ES-I3 (cell line): ENCODE results near the gene TSC2.

Experiments
- H3K36me3 ChIP-seq: 2 replicates; pipeline ENCODE4 v1.6.1; 2013; ENCODE audit warnings: mild to moderate bottlenecking, low read length, control low read depth, moderate library complexity; ENCODE audit not compliant: insufficient read depth
- H3K4me1 ChIP-seq: 2 replicates; pipeline ENCODE4 v1.6.1; 2013; ENCODE audit warnings: mild to moderate bottlenecking, control low read depth, low read length; ENCODE audit not compliant: insufficient read depth
- H3K9ac ChIP-seq: 2 replicates; pipeline ENCODE4 v1.6.1; 2013; ENCODE audit warnings: low read depth, mild to moderate bottlenecking, low read length, moderate library complexity
- H3K9me3 ChIP-seq: 2 replicates; pipeline ENCODE4 v1.6.1; 2013; ENCODE audit warnings: mild to moderate bottlenecking, low read length, moderate library complexity; ENCODE audit not compliant: control insufficient read depth, insufficient read depth

Gene TSC2

GRCh38 chr16:2072926-2073325 lies 25.1 kb downstream of the TSC2 start:
- Histone ChIP-seq H3K36me3 (peaks cover 4% of the 10 kb centered on the region), H3K4me1 (no peaks in the 10 kb centered on the region), H3K9ac (no peak overlapping the region), H3K9me3 (no peaks in the 10 kb centered on the region)

- peaks cover 4% of the 10 kb centered on the region for H3K36me3 ChIP-seq
- no peak overlapping the region for H3K9ac ChIP-seq
- no peaks in the 10 kb centered on the region for H3K9me3 ChIP-seq
- no peaks in the 10 kb centered on the region for H3K4me1 ChIP-seq
Measured at GRCh38 chr16:2074071-2074470, 26.3 kb downstream of the TSC2 start.

DNA sequence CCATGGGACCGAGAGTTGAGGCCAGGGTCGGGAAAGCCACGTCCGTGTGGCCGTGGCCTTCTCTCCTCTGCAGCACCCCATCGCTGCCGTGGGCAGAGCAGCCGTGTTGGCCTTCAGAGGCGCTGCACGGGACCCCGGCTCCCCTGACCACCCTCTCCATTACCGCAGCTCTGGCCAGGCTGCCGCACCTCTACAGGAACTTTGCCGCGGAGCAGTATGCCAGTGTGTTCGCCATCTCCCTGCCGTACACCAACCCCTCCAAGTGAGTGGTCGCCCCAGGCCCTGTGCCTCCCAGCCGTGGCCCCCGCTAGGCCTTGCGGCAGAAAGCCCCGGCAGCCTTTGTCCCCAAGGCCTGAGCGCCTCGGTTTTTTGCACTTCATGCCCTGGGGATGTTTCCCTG lies 27.8 kb downstream of the TSC2 start:
- Histone ChIP-seq H3K36me3 (peaks cover 4% of the 10 kb centered on the region), H3K9me3 (no peaks in the 10 kb centered on the region), H3K9ac (no peak overlapping the region), H3K4me1 (no peaks in the 10 kb centered on the region)

- Histone ChIP-seq H3K36me3 (peaks cover 4% of the 10 kb centered on the region), H3K4me1 (no peaks in the 10 kb centered on the region), H3K9me3 (no peaks in the 10 kb centered on the region), H3K9ac (no peak overlapping the region)
Measured at GRCh38 chr16:2076072-2076865, 28.5 kb downstream of the TSC2 start.

- Histone ChIP-seq H3K36me3 (peaks cover 4% of the 10 kb centered on the region), H3K9ac (no peak overlapping the region), H3K9me3 (no peaks in the 10 kb centered on the region), H3K4me1 (no peaks in the 10 kb centered on the region)
Measured at GRCh38 chr16:2077016-2077415, 29.2 kb downstream of the TSC2 start.

DNA sequence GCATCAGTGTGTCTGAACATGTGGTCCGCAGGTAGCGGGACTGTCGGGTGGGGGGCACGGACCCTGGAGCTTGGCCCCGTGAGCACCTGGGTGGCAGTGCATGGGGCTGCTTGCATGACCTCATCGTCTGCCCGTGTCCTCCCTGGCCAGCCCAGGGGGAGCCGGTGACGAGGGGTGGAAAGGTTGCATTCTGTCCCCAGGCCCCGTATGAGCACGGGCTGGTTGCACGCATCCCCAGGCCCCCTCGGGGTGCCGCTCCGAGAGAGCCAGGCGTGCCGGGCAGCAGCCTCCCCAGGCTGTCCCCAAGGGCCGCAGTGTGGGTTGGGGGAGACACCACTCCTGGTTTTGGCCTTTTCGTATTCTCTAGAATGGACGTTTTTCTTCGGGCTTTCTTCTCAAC lies 29.9 kb downstream of the TSC2 start:
- peaks cover 4% of the 10 kb centered on the region for H3K36me3 ChIP-seq
- no peaks in the 10 kb centered on the region for H3K4me1 ChIP-seq
- no peaks in the 10 kb centered on the region for H3K9me3 ChIP-seq
- H3K9ac ChIP-seq, result no peak overlapping the region

DNA sequence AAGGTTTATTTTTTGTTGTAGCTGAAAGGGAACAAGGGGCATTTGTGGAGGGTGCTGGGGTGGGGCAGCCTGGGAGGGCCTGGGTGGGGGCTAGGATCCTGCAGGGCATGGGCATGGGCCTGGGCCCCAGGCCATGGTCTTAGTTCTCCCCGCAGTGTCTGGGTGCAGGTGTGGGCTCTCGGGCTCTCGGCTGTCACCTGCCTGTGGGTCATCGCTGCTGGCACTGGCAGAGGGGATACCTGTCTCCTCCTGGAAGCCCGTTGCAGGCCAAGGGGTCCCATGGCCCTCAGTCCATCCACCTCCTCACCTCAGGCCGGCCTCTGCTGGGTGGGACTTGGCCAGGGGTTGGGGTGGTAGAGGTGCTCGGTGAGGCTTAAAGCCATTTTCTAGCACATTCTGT lies 30.3 kb downstream of the TSC2 start:
- peaks cover 4% of the 10 kb centered on the region for H3K36me3 ChIP-seq
- no peaks in the 10 kb centered on the region for H3K4me1 ChIP-seq
- H3K9ac ChIP-seq, result no peak overlapping the region
- no peaks in the 10 kb centered on the region for H3K9me3 ChIP-seq

DNA sequence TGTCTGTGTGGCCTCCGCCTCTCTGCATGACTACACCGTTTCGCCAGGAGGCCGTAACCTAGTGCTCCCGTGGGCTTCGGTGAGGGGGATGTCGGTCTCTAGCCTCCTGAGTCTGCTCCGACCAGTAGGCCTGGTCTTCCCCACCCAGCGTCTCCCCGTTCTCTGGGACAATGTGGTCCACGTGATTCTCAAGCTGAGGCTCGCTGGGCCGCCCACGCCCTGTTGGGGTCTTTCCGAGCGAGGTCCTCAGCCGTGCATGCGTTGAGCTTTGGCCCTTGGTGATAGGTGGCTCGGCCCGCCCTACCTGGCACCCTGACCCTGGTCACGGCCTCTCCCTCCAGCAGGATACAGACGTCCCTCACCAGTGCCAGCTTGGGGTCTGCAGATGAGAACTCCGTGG lies 30.9 kb downstream of the TSC2 start:
- no peaks in the 10 kb centered on the region for H3K9me3 ChIP-seq
- no peak overlapping the region for H3K9ac ChIP-seq
- peaks cover 4% of the 10 kb centered on the region for H3K36me3 ChIP-seq
- no peaks in the 10 kb centered on the region for H3K4me1 ChIP-seq

DNA sequence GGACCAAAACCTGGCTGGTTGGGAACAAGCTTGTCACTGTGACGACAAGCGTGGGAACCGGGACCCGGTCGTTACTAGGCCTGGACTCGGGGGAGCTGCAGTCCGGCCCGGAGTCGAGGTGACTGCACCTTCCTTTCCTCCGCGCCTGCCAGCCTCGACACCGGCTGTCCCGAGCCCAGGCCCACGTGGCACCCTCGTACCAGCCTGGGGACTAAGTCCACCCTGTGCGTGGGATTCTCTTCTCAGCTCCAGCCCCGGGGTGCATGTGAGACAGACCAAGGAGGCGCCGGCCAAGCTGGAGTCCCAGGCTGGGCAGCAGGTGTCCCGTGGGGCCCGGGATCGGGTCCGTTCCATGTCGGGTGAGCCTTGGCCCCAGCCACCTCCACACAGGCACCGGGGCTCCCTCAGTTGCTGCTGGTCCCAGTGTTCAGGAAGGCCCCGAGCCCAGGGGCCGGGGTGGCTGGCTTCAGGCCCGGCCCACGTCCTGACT lies 31.6 kb downstream of the TSC2 start:
- H3K36me3 ChIP-seq, result peaks cover 4% of the 10 kb centered on the region
- H3K9ac ChIP-seq, result no peak overlapping the region
- H3K4me1 ChIP-seq, result no peaks in the 10 kb centered on the region
- no peaks in the 10 kb centered on the region for H3K9me3 ChIP-seq

DNA sequence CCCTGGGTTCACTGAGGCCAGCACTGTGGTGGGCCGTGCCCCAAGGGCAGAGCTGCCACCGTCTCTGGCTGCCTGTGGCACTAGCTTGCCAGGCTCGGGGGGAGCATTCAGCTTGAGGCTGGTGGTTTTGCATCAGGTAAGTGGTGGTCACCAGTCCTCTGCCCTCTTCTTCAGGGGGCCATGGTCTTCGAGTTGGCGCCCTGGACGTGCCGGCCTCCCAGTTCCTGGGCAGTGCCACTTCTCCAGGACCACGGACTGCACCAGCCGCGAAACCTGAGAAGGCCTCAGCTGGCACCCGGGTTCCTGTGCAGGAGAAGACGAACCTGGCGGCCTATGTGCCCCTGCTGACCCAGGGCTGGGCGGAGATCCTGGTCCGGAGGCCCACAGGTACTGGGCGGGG lies 32.2 kb downstream of the TSC2 start:
- Histone ChIP-seq H3K9ac (no peak overlapping the region), H3K4me1 (no peaks in the 10 kb centered on the region), H3K36me3 (peaks cover 4% of the 10 kb centered on the region), H3K9me3 (no peaks in the 10 kb centered on the region)

DNA sequence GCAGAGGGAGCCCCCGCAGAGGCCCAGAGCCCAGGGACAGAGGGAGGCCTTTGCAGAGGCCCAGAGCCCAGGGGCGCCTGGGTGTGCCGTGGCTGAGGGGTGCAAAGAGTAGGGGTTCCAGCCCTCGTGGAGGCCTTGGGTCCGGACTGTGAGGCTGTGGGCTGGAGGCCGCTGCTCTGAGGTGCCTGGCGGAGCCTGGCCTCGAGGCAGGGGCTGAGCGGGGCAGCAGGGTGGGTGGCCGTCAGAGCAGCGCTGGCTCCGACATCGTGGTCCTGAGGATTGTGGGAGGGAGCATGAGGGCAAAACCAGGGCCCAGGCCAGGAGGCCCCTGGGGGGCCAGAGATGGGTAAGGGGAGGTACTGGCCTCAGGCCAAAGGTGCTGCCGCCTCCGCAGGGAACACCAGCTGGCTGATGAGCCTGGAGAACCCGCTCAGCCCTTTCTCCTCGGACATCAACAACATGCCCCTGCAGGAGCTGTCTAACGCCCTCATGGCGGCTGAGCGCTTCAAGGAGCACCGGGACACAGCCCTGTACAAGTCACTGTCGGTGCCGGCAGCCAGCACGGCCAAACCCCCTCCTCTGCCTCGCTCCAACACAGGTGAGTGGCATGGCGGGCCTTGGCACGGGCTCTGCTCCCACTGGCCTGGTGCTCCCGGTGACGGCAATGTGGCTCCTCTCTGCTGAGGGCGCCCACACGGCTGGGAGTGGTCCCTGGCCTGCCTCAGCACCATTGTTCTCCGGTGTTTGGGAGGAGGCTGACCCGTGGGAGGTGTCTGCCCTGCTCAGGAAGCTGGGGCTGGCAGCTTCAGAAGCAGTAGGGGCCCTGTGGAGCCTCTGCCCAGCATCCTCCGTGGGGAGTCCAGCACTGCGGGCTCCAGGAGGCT lies 33.7 kb downstream of the TSC2 start:
- no peak overlapping the region for H3K9ac ChIP-seq
- peaks cover 4% of the 10 kb centered on the region; the same call in 1 of the 2 replicates for H3K36me3 ChIP-seq
- H3K9me3 ChIP-seq, result no peaks in the 10 kb centered on the region
- H3K4me1 ChIP-seq, result no peaks in the 10 kb centered on the region

GRCh38 chr16:2082171-2082982 lies 34.6 kb downstream of the TSC2 start:
- Histone ChIP-seq H3K9ac (no peak overlapping the region), H3K36me3 (peaks cover 3% of the 10 kb centered on the region; the same call in 1 of the 2 replicates), H3K9me3 (no peaks in the 10 kb centered on the region), H3K4me1 (no peaks in the 10 kb centered on the region)

DNA sequence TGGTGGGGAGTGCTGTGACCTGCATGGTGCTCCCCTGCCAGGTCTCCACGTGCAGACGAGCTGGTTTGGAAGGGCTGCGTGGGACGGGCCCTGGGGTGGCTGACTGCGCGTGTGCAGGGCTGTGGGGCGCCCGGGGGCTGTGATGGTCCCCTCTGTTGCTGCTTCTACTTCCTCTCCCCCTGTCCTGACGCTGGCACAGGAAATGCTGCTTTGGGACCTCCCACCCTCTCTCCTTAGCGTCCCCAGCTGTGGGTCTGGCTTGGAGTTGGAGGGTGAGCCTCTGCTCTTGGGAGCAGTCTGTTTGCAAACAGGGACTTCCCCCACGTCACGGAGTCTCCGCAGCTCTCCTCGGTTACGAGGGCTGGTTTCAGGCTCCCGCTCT lies 35.2 kb downstream of the TSC2 start:
- Histone ChIP-seq H3K36me3 (no peaks in the 10 kb centered on the region), H3K9ac (no peak overlapping the region), H3K9me3 (no peaks in the 10 kb centered on the region), H3K4me1 (no peaks in the 10 kb centered on the region)

DNA sequence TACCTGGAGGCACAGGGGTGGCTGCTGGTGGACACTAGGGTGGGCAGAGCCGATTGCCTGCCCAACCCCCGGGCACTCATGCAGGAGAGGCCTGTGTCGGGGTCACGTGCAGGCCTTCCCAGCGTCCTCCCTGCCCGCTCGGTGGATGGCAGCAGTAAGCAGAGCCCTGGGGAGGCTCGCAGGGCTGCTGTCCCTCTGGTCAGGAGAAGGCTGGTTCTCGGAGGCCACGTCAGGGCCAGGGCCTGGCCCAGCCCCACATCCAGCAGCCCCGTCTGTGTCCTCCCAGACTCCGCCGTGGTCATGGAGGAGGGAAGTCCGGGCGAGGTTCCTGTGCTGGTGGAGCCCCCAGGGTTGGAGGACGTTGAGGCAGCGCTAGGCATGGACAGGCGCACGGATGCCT lies 35.6 kb downstream of the TSC2 start:
- no peaks in the 10 kb centered on the region for H3K9me3 ChIP-seq
- no peaks in the 10 kb centered on the region for H3K36me3 ChIP-seq
- no peaks in the 10 kb centered on the region for H3K4me1 ChIP-seq
- no peak overlapping the region for H3K9ac ChIP-seq
